ENCODE measurements around the gene KRTAP10-11. TPM values are rescaled to one million over a fixed set of nuclear protein-coding genes. Genes with fewer than 3 reads are reported as not detected.

Gene KRTAP10-11
- polyA plus RNA-seq, 1 of the 3 experiments (the other 2 are of a cell fraction), result not detected

DNA sequence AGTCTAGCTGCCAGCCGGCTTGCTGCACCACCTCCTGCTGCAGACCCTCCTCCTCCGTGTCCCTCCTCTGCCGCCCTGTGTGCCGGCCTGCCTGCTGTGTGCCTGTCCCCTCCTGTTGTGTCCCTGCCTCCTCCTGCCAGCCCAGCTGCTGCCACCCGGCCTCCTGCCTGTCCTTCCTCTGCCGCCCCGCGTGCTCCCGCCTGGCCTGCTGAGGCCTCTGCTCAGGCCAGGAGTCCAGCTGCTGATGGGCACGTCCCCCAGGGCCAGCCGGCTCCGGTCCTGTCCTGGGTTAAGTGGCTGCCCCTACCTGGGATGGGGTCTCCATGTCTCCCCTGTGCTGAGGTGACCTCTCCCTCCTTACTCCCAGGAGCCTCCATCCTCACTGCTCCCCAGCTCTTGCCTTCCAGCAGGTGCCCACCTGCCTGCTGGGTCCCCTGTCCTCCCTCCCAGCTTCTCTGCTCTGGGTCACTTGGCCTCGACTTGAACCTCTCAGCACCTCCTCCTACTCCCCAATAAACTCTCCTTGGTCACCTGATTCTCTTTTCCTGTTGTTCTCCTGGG lies 33.5 kb upstream of the KRTAP10-11 start:
- ChIA-PET POLR2A (no interaction called here), CTCF (interaction anchor here (1.0 kb wide), 1 partner anchor 8 kb away, joined by 3 read pairs; no protein-coding TSS in a partner anchor)
- Histone ChIP-seq H3K36me3 (replicated peaks in 1 of 2; ENCODE audit: control insufficient read depth in 1 of 2, insufficient read depth in 2 of 2, low read length in 1 of 2) (no peaks in the 10 kb centered on the region), H3K9me2 (no peaks in the 10 kb centered on the region), H3F3A (replicated peaks; ENCODE audit: insufficient read depth) (no peaks in the 10 kb centered on the region), H3K79me2 (ENCODE audit: insufficient read depth) (no peaks in the 10 kb centered on the region), H3K4me1 (ENCODE audit: control insufficient read depth in 1 of 2, insufficient read depth in 2 of 2, low read depth in 1 of 2, low read length in 1 of 2) (no peaks in the 10 kb centered on the region), H3K9ac (no peak overlapping the region), H4K20me1 (ENCODE audit: insufficient read depth) (no peaks in the 10 kb centered on the region), H3K27me3 (ENCODE audit: insufficient read depth) (peaks cover 49% of the 10 kb centered on the region), H3K27ac (ENCODE audit: low read depth in 2 of 2, low read length in 1 of 2) (no peak overlapping the region), H3K9me3 (no peaks in the 10 kb centered on the region), H2AFZ (ENCODE audit: low read depth) (no peak overlapping the region), H3K4me3 (ENCODE audit: low read depth in 2 of 2, low read length in 1 of 2) (no peak overlapping the region), H3K4me2 (no peak overlapping the region)
- TF ChIP-seq GABPA (IDR thresholded peaks at IDR 0.05; ENCODE audit: low read depth), result no peak
- no peak for TF ChIP-seq MEF2A (IDR thresholded peaks at IDR 0.05; ENCODE audit: borderline replicate concordance, low read depth)
- no peak for TF ChIP-seq RAD21 (IDR thresholded peaks at IDR 0.05; ENCODE audit: low read length)
- TF ChIP-seq, protein P1, sequence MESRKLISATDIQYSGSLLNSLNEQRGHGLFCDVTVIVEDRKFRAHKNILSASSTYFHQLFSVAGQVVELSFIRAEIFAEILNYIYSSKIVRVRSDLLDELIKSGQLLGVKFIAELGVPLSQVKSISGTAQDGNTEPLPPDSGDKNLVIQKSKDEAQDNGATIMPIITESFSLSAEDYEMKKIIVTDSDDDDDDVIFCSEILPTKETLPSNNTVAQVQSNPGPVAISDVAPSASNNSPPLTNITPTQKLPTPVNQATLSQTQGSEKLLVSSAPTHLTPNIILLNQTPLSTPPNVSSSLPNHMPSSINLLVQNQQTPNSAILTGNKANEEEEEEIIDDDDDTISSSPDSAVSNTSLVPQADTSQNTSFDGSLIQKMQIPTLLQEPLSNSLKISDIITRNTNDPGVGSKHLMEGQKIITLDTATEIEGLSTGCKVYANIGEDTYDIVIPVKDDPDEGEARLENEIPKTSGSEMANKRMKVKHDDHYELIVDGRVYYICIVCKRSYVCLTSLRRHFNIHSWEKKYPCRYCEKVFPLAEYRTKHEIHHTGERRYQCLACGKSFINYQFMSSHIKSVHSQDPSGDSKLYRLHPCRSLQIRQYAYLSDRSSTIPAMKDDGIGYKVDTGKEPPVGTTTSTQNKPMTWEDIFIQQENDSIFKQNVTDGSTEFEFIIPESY (IDR thresholded peaks at IDR 0.05; ENCODE audit: borderline replicate concordance, low read depth), result no peak
- no peak for TF ChIP-seq CHD2 (IDR thresholded peaks at IDR 0.05; ENCODE audit: low read length, partially characterized antibody)
- TF ChIP-seq EZH2phosphoT487 (IDR thresholded peaks at IDR 0.05; ENCODE audit: borderline replicate concordance, low read depth), result no peak
- WGBS (ENCODE audit: low lambda C conversion rate), result 9% methylated on average over 11 of the region's 13 CpGs
- DNase-seq, result no peak

GRCh38 chr21:44613386-44614155 lies 32.6 kb upstream of the KRTAP10-11 start:
- no peak overlapping the region for H3K4me2 ChIP-seq
- no peaks in the 10 kb centered on the region for H3K9me3 ChIP-seq
- H2AFZ ChIP-seq (ENCODE audit: low read depth), result no peak overlapping the region
- no peak overlapping the region for H3K9ac ChIP-seq
- POLR2A ChIA-PET, result no interaction called here
- no peaks in the 10 kb centered on the region for H3K36me3 ChIP-seq (replicated peaks in 1 of 2; ENCODE audit: control insufficient read depth in 1 of 2, insufficient read depth in 2 of 2, low read length in 1 of 2)
- H3K4me1 ChIP-seq (ENCODE audit: control insufficient read depth in 1 of 2, insufficient read depth in 2 of 2, low read depth in 1 of 2, low read length in 1 of 2), result no peaks in the 10 kb centered on the region
- H3K79me2 ChIP-seq (ENCODE audit: insufficient read depth), result no peaks in the 10 kb centered on the region
- H3K4me3 ChIP-seq (ENCODE audit: low read depth in 2 of 2, low read length in 1 of 2), result no peak overlapping the region
- no peak overlapping the region for H3K27ac ChIP-seq (ENCODE audit: low read depth in 2 of 2, low read length in 1 of 2)
- DNase-seq, result no peak
- no peaks in the 10 kb centered on the region for H4K20me1 ChIP-seq (ENCODE audit: insufficient read depth)
- H3K9me2 ChIP-seq, result no peaks in the 10 kb centered on the region
- TF ChIP-seq NRF1 (IDR thresholded peaks at IDR 0.05; ENCODE audit: low read depth, low read length) (no peak), EP300 (IDR thresholded peaks at IDR 0.05; ENCODE audit: borderline replicate concordance in 1 of 2, low read depth in 1 of 2, low read length in 1 of 2) (no peak), GABPA (IDR thresholded peaks at IDR 0.05; ENCODE audit: low read depth) (no peak), TEAD4 (IDR thresholded peaks at IDR 0.05; ENCODE audit: borderline replicate concordance, insufficient read depth) (no peak)
- H3F3A ChIP-seq (replicated peaks; ENCODE audit: insufficient read depth), result no peaks in the 10 kb centered on the region
- WGBS (ENCODE audit: low lambda C conversion rate), result 37% methylated on average over 14 of the region's 26 CpGs
- H3K27me3 ChIP-seq (ENCODE audit: insufficient read depth), result peaks cover 49% of the 10 kb centered on the region
- CTCF ChIA-PET, result no interaction called here

Measured in SK-N-SH (cell line).